HG03521 (cell line): ENCODE measurements around the gene KIF21A.
"Not testable (repeated sequence)": the region's sequence is repeated elsewhere in the genome, so short reads cannot be mapped to it uniquely, and the experiment has no call there.

ENCODE experiments used
- ATAC-seq: cut with Tn5 transposase; IDR thresholded peaks from one replicate; pipeline ENCODE4 v1.9.1; 2021; ENCODE audit warnings: mild to moderate bottlenecking, moderate library complexity; ENCODE audit not compliant: unreplicated experiment

KIF21A gene

DNA sequence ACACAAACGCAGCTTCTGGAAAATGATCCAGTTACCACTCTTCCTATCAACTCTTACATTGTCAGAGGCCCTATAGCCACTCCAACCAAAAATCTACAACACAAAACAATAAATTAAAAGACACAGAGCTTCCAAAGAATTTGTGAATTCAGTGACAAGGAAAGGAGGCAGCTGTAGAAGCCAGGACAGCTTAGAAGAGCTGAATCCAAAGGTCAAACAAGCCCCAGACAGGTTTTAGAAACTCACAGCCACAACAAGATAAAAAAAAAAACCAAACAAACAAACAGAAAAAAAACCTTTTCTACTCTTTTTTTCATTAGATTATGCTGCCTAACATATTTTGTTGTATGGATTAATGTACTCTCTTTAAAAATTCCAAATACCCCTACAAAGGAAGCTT lies 94.4 kb downstream of the KIF21A start:
- ATAC-seq: no peak

DNA sequence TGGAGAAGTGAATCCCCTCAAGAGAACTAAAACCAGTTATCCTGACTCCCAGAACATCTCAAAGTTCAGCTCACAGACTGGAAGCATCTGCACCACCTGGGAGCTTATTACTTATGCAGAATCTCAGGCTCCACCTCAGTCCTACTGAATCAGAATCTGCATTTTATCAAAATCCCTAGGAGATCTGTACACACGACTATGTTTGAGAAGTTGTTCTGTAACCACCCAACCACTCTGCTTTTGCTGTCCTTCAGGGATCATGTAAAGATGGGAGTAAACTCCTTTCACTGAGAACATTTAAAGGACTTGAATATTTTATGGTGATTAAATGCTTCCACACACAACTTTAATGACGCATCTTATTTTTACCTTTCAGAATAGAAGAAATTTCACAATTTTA lies 98.0 kb downstream of the KIF21A start:
- ATAC-seq: no peak

- ATAC-seq: no peak
Measured at GRCh38 chr12:39343665-39344064, 99.3 kb downstream of the KIF21A start.

DNA sequence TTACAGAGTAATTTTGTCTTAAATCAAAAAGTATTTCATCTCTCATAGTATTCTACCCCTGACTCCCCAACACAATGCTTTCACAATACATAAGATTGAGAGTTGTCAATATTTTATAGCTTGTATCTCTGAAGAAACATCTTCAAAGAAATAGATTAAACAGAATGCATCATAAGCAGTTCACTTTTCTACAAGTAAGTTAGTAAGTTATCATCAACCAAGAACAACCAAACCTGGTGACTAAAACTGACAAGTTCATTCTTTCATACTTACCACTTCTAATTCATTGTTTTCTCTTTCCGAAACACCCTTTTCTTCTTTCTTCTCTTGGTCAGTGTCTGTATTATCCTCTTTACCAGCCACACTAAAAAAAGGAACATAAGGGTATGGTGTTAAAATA lies 101.2 kb downstream of the KIF21A start:
- ATAC-seq: no peak

- ATAC-seq: no peak
Measured at GRCh38 chr12:39341179-39341578, 101.7 kb downstream of the KIF21A start.

- no peak for ATAC-seq
Measured at GRCh38 chr12:39332661-39333175, 110.2 kb downstream of the KIF21A start.

- no peak for ATAC-seq
Measured at GRCh38 chr12:39331539-39332261, 111.2 kb downstream of the KIF21A start.

GRCh38 chr12:39329876-39330275 lies 113.0 kb downstream of the KIF21A start:
- ATAC-seq: no peak

- ATAC-seq: no peak
Measured at GRCh38 chr12:39329018-39329417, 113.9 kb downstream of the KIF21A start.

DNA sequence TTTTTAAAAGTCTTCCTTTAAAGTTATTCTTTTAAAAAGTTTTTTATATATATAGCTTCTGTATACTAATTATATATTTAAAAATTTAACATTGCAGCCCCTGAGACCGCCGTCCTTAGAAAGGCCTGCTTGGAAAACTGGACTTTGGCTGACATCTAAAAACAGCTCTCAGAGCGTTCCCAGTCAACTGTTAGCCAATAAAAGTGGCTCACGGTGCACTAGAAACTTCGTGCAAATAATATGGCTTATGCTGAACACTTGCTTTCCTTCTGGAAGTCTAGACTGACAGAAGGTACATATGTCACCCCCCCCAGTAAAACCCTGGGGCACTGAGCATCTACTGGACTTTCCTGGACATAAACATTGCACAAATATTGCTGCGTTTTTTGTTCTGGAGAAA lies 115.0 kb downstream of the KIF21A start:
- ATAC-seq: no peak

- ATAC-seq: no peak
Measured at GRCh38 chr12:39327510-39327909, 115.4 kb downstream of the KIF21A start.

- ATAC-seq: no peak
Measured at GRCh38 chr12:39319180-39319579, 123.7 kb downstream of the KIF21A start.

- no peak for ATAC-seq
Measured at GRCh38 chr12:39314547-39314946, 128.4 kb downstream of the KIF21A start.

GRCh38 chr12:39309516-39309915 lies 133.4 kb downstream of the KIF21A start:
- ATAC-seq: no peak

- no peak for ATAC-seq
Measured at GRCh38 chr12:39301422-39301821, 141.5 kb downstream of the KIF21A start.

DNA sequence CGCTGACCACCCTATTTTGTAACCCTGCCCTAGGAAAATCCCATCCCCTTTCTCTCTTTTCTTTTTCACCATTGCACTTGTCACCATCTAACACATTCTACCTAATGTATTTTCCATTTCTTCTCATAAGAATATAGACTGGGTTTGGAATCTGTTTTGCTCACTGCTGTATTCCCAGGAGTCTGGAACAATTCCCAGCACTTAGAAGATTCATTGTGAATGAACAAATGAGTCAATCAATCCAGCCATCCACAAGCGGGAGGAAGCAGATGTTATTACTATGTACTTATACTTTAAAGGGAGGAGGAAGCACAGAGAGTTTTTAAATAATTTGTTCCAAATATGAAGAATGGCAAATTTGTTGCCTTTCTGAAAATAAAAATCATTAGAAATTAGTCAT lies 142.1 kb downstream of the KIF21A start:
- no peak for ATAC-seq

GRCh38 chr12:39297891-39298290 lies 145.0 kb downstream of the KIF21A start:
- no peak for ATAC-seq

DNA sequence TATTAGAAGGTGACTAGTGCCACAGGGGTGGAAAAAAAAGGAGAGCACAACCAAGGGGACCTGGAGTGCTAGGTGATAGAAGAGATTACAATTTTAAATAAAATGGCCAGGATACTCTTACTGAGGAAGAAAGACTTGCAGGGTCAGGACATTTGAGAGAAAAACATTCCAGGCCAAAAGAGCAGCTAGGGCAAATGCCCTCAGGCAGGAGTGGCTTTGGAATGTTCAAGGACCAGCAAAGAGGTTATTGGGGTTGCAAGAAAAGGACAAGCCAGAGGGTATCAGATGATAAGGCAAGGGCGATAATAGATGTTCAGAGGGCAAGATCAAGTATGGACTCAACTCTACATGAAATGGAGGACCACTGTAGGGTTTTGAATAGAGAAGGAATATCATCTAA lies 146.4 kb downstream of the KIF21A start:
- ATAC-seq: no peak

GRCh38 chr12:39295593-39295992 lies 147.3 kb downstream of the KIF21A start:
- ATAC-seq: not testable (repeated sequence)

DNA sequence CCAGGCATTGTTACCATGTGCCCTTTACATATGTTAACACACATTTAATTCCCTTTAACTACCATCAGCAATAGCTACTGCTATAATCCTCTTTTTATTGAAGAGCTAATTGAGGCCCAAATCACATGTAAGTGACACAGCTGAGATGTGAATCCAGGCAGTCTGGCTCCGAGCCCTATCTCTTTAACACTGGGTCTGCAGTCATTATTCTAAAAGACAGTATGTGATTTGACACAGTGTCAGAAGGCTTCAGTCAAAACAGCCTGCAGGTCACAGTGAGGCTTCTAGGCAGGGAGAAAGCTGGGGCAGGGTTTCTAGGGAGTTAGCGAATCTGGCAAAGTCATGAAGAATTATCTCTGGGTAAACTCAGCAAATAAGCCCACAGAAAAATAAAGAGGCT lies 148.2 kb downstream of the KIF21A start:
- no peak for ATAC-seq

DNA sequence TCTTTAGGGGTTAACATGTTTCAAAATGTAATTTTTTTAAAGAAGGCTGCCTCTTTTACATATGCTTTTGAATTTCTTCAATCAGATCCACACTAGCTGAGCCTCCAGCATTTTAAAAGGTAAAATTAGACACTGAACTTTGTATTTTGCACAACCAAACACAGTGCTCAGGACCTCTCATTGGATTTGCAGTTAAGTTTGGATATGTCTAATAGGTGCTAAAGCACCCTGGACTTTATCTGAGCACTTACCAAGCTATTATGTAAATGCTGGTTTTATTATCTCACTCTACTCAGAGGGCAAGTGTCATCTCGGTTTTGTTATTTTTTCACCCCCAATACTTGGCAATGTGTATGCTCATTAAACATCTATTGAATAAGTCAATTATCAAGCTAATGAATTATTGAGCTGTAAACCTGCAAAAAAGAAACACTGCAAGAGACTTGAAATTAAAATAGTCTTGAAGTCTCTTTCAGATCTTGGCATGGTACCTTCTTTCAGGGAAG lies 150.7 kb downstream of the KIF21A start:
- ATAC-seq: no peak

GRCh38 chr12:39287817-39288216 lies 155.1 kb downstream of the KIF21A start:
- no peak for ATAC-seq

- no peak for ATAC-seq
Measured at GRCh38 chr12:39287409-39287808, 155.5 kb downstream of the KIF21A start.
